ENCODE measurements around the gene NFKBIZ.

NFKBIZ gene

GRCh38 chr3:101848754-101849713 lies at the start of gene NFKBIZ:
Gene NFKBIZ (plus strand): TSS chr3:101849514. CDS start chr3:101849629, 115 bp downstream.
- DNase-seq (ENCODE audit: low read depth in 2 of 2, low spot score in 1 of 2) = peak; percentile 80 to 85

GRCh38 chr3:101801174-101801573 lies 48.1 kb upstream of the NFKBIZ start:
- DNase-seq (ENCODE audit: low read depth in 2 of 2, low spot score in 1 of 2) = no peak

- DNase-seq (ENCODE audit: low read depth in 2 of 2, low spot score in 1 of 2) = no peak
These were observed 47.1 kb upstream of the NFKBIZ start for GRCh38 chr3:101802179-101802578.

- DNase-seq (ENCODE audit: low read depth in 2 of 2, low spot score in 1 of 2) = peak in 1 of 2 donors; percentile 4
These were observed 46.0 kb upstream of the NFKBIZ start for GRCh38 chr3:101803173-101803782.

GRCh38 chr3:101803939-101804338 lies 45.4 kb upstream of the NFKBIZ start:
- DNase-seq (ENCODE audit: low read depth in 2 of 2, low spot score in 1 of 2) = no peak

- no peak for DNase-seq (ENCODE audit: low read depth in 2 of 2, low spot score in 1 of 2)
These were observed 42.8 kb upstream of the NFKBIZ start for GRCh38 chr3:101806491-101806890.

GRCh38 chr3:101807888-101808287 lies 41.4 kb upstream of the NFKBIZ start:
- no peak for DNase-seq (ENCODE audit: low read depth in 2 of 2, low spot score in 1 of 2)

- no peak for DNase-seq (ENCODE audit: low read depth in 2 of 2, low spot score in 1 of 2)
These were observed 39.9 kb upstream of the NFKBIZ start for GRCh38 chr3:101809178-101810021.

GRCh38 chr3:101810022-101810418 lies 39.3 kb upstream of the NFKBIZ start:
- DNase-seq (ENCODE audit: low read depth in 2 of 2, low spot score in 1 of 2) = no peak

GRCh38 chr3:101811875-101812274 lies 37.4 kb upstream of the NFKBIZ start:
- no peak for DNase-seq (ENCODE audit: low read depth in 2 of 2, low spot score in 1 of 2)

GRCh38 chr3:101812895-101813294 lies 36.4 kb upstream of the NFKBIZ start:
- DNase-seq (ENCODE audit: low read depth in 2 of 2, low spot score in 1 of 2) = no peak

GRCh38 chr3:101813817-101814440 lies 35.4 kb upstream of the NFKBIZ start:
- DNase-seq (ENCODE audit: low read depth in 2 of 2, low spot score in 1 of 2) = no peak

GRCh38 chr3:101814835-101815234 lies 34.5 kb upstream of the NFKBIZ start:
- DNase-seq (ENCODE audit: low read depth in 2 of 2, low spot score in 1 of 2) = no peak

GRCh38 chr3:101816215-101817149 lies 32.8 kb upstream of the NFKBIZ start:
- no peak for DNase-seq (ENCODE audit: low read depth in 2 of 2, low spot score in 1 of 2)

GRCh38 chr3:101817992-101818391 lies 31.3 kb upstream of the NFKBIZ start:
- no peak for DNase-seq (ENCODE audit: low read depth in 2 of 2, low spot score in 1 of 2)

- no peak for DNase-seq (ENCODE audit: low read depth in 2 of 2, low spot score in 1 of 2)
These were observed 29.6 kb upstream of the NFKBIZ start for GRCh38 chr3:101819649-101820206.

GRCh38 chr3:101821503-101821902 lies 27.8 kb upstream of the NFKBIZ start:
- no peak for DNase-seq (ENCODE audit: low read depth in 2 of 2, low spot score in 1 of 2)

GRCh38 chr3:101823525-101823924 lies 25.8 kb upstream of the NFKBIZ start:
- no peak for DNase-seq (ENCODE audit: low read depth in 2 of 2, low spot score in 1 of 2)

- DNase-seq (ENCODE audit: low read depth in 2 of 2, low spot score in 1 of 2) = no peak
These were observed 24.6 kb upstream of the NFKBIZ start for GRCh38 chr3:101824702-101825101.

All from stimulated activated CD8-positive, alpha-beta memory T cell treated with anti-CD3 and anti-CD28 coated beads, Interleukin-4, amount 100 ng/mL, for 4 hours (primary cell).